Spinal cord (tissue), 10 donors: ENCODE results near the gene ITCH. TPM values are rescaled to one million over a fixed set of nuclear protein-coding genes. Genes with fewer than 3 reads are reported as not detected.
"Not testable (repeated sequence)": the region's sequence is repeated elsewhere in the genome, so short reads cannot be mapped to it uniquely, and the experiment has no call there.

ENCODE experiments used
- DNase-seq, 6 donors: peaks; one replicate each; pipeline versions ENCODE4 v3.0.0 to v3.0.0-alpha.2; 2013 to 2015; ENCODE audit warnings: low spot score in 6 of 6, low read depth in 4 of 6
- H3K27ac ChIP-seq: one replicate; pipeline ENCODE4 v1.5.1; 2013; ENCODE audit warnings: low read depth, low read length, control low read depth
- H3K27me3 ChIP-seq: one replicate; pipeline ENCODE4 v1.6.1; 2013; ENCODE audit warnings: low read length; ENCODE audit not compliant: control insufficient read depth, insufficient read depth
- H3K36me3 ChIP-seq: one replicate; pipeline ENCODE4 v1.6.1; 2013; ENCODE audit warnings: low read length; ENCODE audit not compliant: control insufficient read depth, insufficient read depth
- H3K4me1 ChIP-seq: one replicate; pipeline ENCODE4 v1.6.1; 2013; ENCODE audit warnings: low read length; ENCODE audit not compliant: control insufficient read depth, insufficient read depth
- H3K4me3 ChIP-seq: one replicate; pipeline ENCODE4 v1.5.1; 2013; ENCODE audit warnings: low read depth, low read length, control low read depth
- H3K9me3 ChIP-seq: one replicate; pipeline ENCODE4 v1.6.1; 2013; ENCODE audit warnings: low read length; ENCODE audit not compliant: control insufficient read depth, insufficient read depth
- WGBS: methylation state at CpG from one replicate; pipeline ENCODE4 v1.1.5; 2013; ENCODE audit warnings: missing lambda C conversion rate; ENCODE audit not compliant: insufficient coverage; 5-methylcytosine and 5-hydroxymethylcytosine counted together
- polyA plus RNA-seq, 2 donors: library from polyadenylated mRNA; unstranded; fragments of 120-200 nt; gene quantifications; one replicate each; pipeline ENCODE4 v1.2.1, GENCODE V29; 2013; ENCODE audit not compliant: insufficient read length in 2 of 2
- total RNA-seq, 2 donors: library from RNA; depleted of rRNA in 1 of 2; stranded (reverse); fragments of 120-200 nt in 1 of 2; fragments of >200 nt in 1 of 2; gene quantifications; one replicate each; pipeline versions ENCODE4 v1.2.3 to v1.2.4, GENCODE V29; 2013 to 2014
- donor health status: healthy.

ITCH gene
- total and polyA plus RNA-seq, 4 donors = 25.3 to 88.5 (median 46.7) TPM

GRCh38 chr20:34359729-34360128, 3.3 kb upstream of the ITCH start:
- not testable (repeated sequence) for H3K4me3 ChIP-seq, H3K27me3 ChIP-seq, H3K27ac ChIP-seq, H3K9me3 ChIP-seq, H3K4me1 ChIP-seq, DNase-seq, H3K36me3 ChIP-seq
- 90% methylated on average over 8 of the region's 9 CpGs for WGBS

DNA sequence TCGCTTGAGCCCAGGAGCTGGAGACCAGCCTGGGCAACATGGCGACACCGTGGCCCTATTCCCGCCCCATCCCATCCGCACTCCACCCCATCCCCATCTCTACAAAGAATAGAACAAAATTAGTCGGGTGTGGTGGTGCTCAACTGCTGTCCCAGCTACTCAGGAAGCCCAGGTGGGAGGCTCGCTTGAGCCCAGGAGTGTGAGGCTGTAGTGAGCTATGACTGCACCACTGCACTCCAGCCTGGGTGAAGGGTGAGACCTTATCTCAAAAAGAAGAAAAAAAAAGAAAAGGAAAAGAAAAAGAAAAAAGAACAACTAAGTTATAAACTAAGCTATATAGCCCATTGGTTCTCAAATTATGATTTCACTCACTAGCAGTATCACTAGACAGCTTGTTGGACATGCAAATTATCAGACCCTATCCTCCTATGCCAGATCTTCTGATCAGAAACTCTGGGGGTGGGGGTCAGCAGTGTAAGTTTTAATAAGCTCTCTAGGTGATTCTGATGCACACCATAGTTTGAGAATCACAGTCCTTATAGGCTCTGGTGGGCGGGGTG, 491 bp upstream of the ITCH start:
- no peak overlapping the region for H3K27ac ChIP-seq
- WGBS = 50% methylated on average over 2 of the region's 8 CpGs

GRCh38 chr20:34363465-34364222, 571 bp downstream of the ITCH start:
- peaks cover 17% of the 10 kb centered on the region for H3K4me1 ChIP-seq
- H3K27ac ChIP-seq = peak overlapping the region; percentile 95
- H3K27me3 ChIP-seq = no peaks in the 10 kb centered on the region
- peak in 5 of 6 donors; percentile 6 to 60 (median 36) for DNase-seq
- no peaks in the 10 kb centered on the region for H3K9me3 ChIP-seq
- WGBS = under 1% methylated on average over 67 of the region's 70 CpGs
- peaks cover 5% of the 10 kb centered on the region for H3K36me3 ChIP-seq
- H3K4me3 ChIP-seq = peak overlapping the region; percentile 94

More for the DNA sequence above, 491 bp upstream of the ITCH start:
- Histone ChIP-seq H3K4me1 (peaks cover 17% of the 10 kb centered on the region), H3K4me3 (peak overlapping the region; percentile 94), H3K27me3 (no peaks in the 10 kb centered on the region), H3K36me3 (peaks cover 5% of the 10 kb centered on the region), H3K9me3 (no peaks in the 10 kb centered on the region)
- no peak for DNase-seq

GRCh38 chr20:34364223-34364506, 1.1 kb downstream of the ITCH start:
- H3K4me1 ChIP-seq = peaks cover 17% of the 10 kb centered on the region
- DNase-seq = no peak
- 100% methylated on average over 1 of the region's 4 CpGs for WGBS

GRCh38 chr20:34365765-34366213, 2.7 kb downstream of the ITCH start:
- Histone ChIP-seq H3K4me3 (no peak overlapping the region), H3K27ac (no peak overlapping the region), H3K9me3 (no peaks in the 10 kb centered on the region), H3K36me3 (peaks cover 22% of the 10 kb centered on the region), H3K4me1 (peaks cover 17% of the 10 kb centered on the region), H3K27me3 (no peaks in the 10 kb centered on the region)
- DNase-seq = no peak
- WGBS = 89% methylated on average over 3 of the region's 3 CpGs

More at GRCh38 chr20:34364223-34364506, 1.1 kb downstream of the ITCH start:
- H3K36me3 ChIP-seq = peaks cover 8% of the 10 kb centered on the region
- H3K9me3 ChIP-seq = no peaks in the 10 kb centered on the region
- peak overlapping the region; percentile 94 for H3K4me3 ChIP-seq
- H3K27ac ChIP-seq = peak overlapping the region; percentile 95
- H3K27me3 ChIP-seq = no peaks in the 10 kb centered on the region

DNA sequence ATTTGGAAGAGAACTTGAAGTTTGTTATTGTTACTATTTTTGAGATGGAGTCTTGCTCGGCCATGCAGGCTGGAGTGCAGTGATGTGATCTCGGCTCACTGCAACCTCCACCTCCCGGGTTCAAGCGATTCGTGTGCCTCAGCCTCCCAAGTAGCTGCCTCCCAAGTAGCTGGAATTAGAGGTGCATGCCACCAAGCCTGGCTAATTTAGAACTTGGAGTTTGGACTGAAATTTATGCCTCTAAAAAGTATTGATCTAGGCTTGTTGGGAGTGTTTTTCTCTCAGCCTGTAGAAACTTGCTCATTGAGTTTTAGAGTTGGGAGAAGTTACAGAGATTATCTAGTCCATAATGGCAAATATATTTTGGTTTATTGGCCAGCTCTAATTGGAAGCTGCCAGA, 4.1 kb downstream of the ITCH start:
- 82% methylated on average over 5 of the region's 5 CpGs for WGBS
- H3K27me3 ChIP-seq = no peaks in the 10 kb centered on the region
- H3K9me3 ChIP-seq = no peaks in the 10 kb centered on the region
- no peak overlapping the region for H3K4me3 ChIP-seq
- peaks cover 17% of the 10 kb centered on the region for H3K4me1 ChIP-seq
- peaks cover 31% of the 10 kb centered on the region for H3K36me3 ChIP-seq
- no peak for DNase-seq
- H3K27ac ChIP-seq = no peak overlapping the region

GRCh38 chr20:34367911-34368310, 4.8 kb downstream of the ITCH start:
- H3K27ac ChIP-seq, H3K27me3 ChIP-seq, H3K9me3 ChIP-seq, DNase-seq, H3K4me3 ChIP-seq: not testable (repeated sequence)
- 63% methylated on average over 1 of the region's 9 CpGs for WGBS
- Histone ChIP-seq H3K36me3 (peaks cover 36% of the 10 kb centered on the region), H3K4me1 (peaks cover 15% of the 10 kb centered on the region)

DNA sequence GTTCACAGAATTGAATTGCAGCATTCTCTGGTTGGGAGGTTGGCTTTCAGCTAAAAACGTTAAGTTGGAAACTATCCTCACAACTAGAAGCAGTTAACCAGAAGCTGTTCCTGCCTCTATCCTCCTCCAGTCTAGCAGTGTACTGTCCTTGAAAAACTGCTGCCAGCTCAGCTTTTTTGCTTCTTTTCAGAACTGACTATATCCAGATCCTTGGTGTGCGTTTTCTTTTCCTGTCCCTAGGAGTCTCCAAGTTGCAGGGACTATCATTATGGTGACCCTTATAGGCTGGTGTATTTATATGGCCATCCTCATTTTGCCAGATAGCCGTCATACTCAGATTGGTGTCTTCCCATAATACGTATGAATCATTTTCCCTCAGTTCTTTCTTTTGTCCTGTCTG, 5.5 kb downstream of the ITCH start:
- H3K4me3 ChIP-seq = no peak overlapping the region
- no peak overlapping the region for H3K27ac ChIP-seq
- H3K9me3 ChIP-seq = no peaks in the 10 kb centered on the region
- H3K4me1 ChIP-seq = peaks cover 14% of the 10 kb centered on the region
- DNase-seq = peak in 1 of 6 donors; percentile 7
- 92% methylated on average over 2 of the region's 4 CpGs for WGBS
- no peaks in the 10 kb centered on the region for H3K27me3 ChIP-seq
- peaks cover 39% of the 10 kb centered on the region for H3K36me3 ChIP-seq

DNA sequence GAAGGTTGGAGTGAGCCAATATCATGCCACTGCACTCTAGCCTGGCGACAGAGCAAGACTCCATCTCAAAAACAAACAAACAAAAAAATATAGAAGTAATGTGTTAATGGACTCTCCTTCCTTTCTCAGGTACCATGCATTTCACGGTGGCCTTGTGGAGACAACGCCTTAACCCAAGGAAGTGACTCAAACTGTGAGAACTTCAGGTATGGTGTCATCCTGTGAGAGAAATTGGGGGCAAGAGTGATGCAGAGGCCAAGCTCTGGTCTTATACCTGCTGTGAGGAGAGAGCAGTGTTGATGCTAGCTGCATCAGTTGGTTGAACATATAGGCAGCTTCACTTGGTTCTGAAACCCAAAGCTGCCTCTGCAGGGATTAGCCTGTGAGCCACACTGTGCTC, 6.2 kb downstream of the ITCH start:
- DNase-seq = no peak

DNA sequence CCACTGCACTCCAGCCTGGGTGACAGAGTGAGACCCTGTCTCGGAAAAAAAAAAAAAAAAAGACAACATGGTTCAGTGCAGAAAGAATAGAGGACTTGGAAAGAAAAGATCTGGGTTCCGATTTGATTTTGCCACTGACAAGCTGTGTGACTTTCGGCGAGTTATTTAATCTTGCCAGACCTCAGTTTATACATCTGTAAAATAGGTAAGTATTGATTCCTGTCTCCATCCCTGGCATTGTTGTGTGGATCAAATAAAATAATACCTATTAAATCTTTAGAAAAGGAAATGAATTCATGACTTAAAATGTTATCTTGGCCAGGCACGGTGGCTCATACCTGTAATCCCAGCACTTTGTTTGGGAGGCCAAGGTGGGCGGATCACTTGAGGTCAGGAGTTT, 7.0 kb downstream of the ITCH start:
- Histone ChIP-seq H3K27ac (no peak overlapping the region), H3K4me3 (no peak overlapping the region), H3K4me1 (peaks cover 5% of the 10 kb centered on the region), H3K36me3 (peaks cover 39% of the 10 kb centered on the region), H3K9me3 (no peaks in the 10 kb centered on the region), H3K27me3 (no peaks in the 10 kb centered on the region)
- 100% methylated on average over 1 of the region's 6 CpGs for WGBS
- no peak for DNase-seq

More for the DNA sequence above, 6.2 kb downstream of the ITCH start:
- no peaks in the 10 kb centered on the region for H3K27me3 ChIP-seq
- peaks cover 13% of the 10 kb centered on the region for H3K4me1 ChIP-seq
- H3K36me3 ChIP-seq = peaks cover 39% of the 10 kb centered on the region
- no peaks in the 10 kb centered on the region for H3K9me3 ChIP-seq
- WGBS = 100% methylated on average over 1 of the region's 3 CpGs
- H3K27ac ChIP-seq = no peak overlapping the region
- no peak overlapping the region for H3K4me3 ChIP-seq
